ENCODE results near the gene FJX1.
"Not testable (repeated sequence)": the region's sequence is repeated elsewhere in the genome, so short reads cannot be mapped to it uniquely, and the experiment has no call there.

The FJX1 gene

GRCh38 chr11:35668350-35668749, 50.1 kb downstream of the FJX1 start:
- H3K36me3 ChIP-seq (ENCODE audit: control insufficient read depth in 2 of 2, insufficient read depth in 1 of 2, low read length in 2 of 2); H3K4me1 ChIP-seq (ENCODE audit: control insufficient read depth, insufficient read depth, low read length); POLR2A ChIA-PET; CTCF ChIA-PET; H3K27ac ChIP-seq (ENCODE audit: extremely low read depth, low read depth, low read length); H3K9me3 ChIP-seq (ENCODE audit: control insufficient read depth, insufficient read depth, low read depth, low read length); H3K4me3 ChIP-seq (ENCODE audit: low read depth, low read length): not testable (repeated sequence)
- TF ChIP-seq ZNF146 (tag by site-specific recombination; IDR thresholded peaks at IDR 0.05) (peak; percentile 85), ZNF580 (tag by site-specific recombination; IDR thresholded peaks at IDR 0.05) (0 out of 2 replicates have a peak, but pooled peaks have one; percentile 16)

All from HEK293 (cell line).